HG02623 (cell line): ENCODE results near the gene MALSU1.
"Not testable (repeated sequence)": the region's sequence is repeated elsewhere in the genome, so short reads cannot be mapped to it uniquely, and the experiment has no call there.

Experiments
- ATAC-seq: cut with Tn5 transposase; IDR thresholded peaks from one replicate; pipeline ENCODE4 v1.9.1; 2021; ENCODE audit warnings: moderate library complexity; ENCODE audit not compliant: unreplicated experiment

Gene MALSU1

GRCh38 chr7:23285657-23286646 is 13.2 kb upstream of the MALSU1 start:
- ATAC-seq = no peak

GRCh38 chr7:23287612-23288011 is 11.5 kb upstream of the MALSU1 start:
- ATAC-seq = no peak

GRCh38 chr7:23290993-23291392 is 8.1 kb upstream of the MALSU1 start:
- ATAC-seq = no peak

- ATAC-seq = no peak
Measured at GRCh38 chr7:23291957-23292560, 7.1 kb upstream of the MALSU1 start.

GRCh38 chr7:23292623-23293022 is 6.5 kb upstream of the MALSU1 start:
- no peak for ATAC-seq

GRCh38 chr7:23293500-23294073 is 5.6 kb upstream of the MALSU1 start:
- ATAC-seq = no peak

- no peak for ATAC-seq
Measured at GRCh38 chr7:23294549-23295400, 4.4 kb upstream of the MALSU1 start.

GRCh38 chr7:23295401-23295697 is 3.8 kb upstream of the MALSU1 start:
- no peak for ATAC-seq

- ATAC-seq = no peak
Measured at GRCh38 chr7:23298141-23298881, 828 bp upstream of the MALSU1 start.

- ATAC-seq = no peak
Measured at GRCh38 chr7:23299770-23300300, 696 bp downstream of the MALSU1 start.

- ATAC-seq = no peak
Measured at GRCh38 chr7:23306936-23307521, 7.9 kb downstream of the MALSU1 start.

GRCh38 chr7:23308754-23309153 is 9.6 kb downstream of the MALSU1 start:
- no peak for ATAC-seq

GRCh38 chr7:23312141-23312540 is 13.0 kb downstream of the MALSU1 start:
- not testable (repeated sequence) for ATAC-seq

- ATAC-seq = no peak
Measured at GRCh38 chr7:23315366-23315765, 16.2 kb downstream of the MALSU1 start.

GRCh38 chr7:23331132-23331531 is 32.0 kb downstream of the MALSU1 start:
- no peak for ATAC-seq

GRCh38 chr7:23332193-23332592 is 33.1 kb downstream of the MALSU1 start:
- ATAC-seq = no peak

GRCh38 chr7:23332910-23333612 is 33.9 kb downstream of the MALSU1 start:
- ATAC-seq = no peak

GRCh38 chr7:23333671-23334246 is 34.6 kb downstream of the MALSU1 start:
- no peak for ATAC-seq
